Measurements from ENCODE around the gene KLHDC2. TPM values are rescaled to one million over a fixed set of nuclear protein-coding genes. Genes with fewer than 3 reads are reported as not detected.
"Not testable (repeated sequence)": the region's sequence is repeated elsewhere in the genome, so short reads cannot be mapped to it uniquely, and the experiment has no call there.

KLHDC2 gene
- total and polyA plus RNA-seq, 4 donors: 27.4 to 163 (median 37.0) TPM

DNA sequence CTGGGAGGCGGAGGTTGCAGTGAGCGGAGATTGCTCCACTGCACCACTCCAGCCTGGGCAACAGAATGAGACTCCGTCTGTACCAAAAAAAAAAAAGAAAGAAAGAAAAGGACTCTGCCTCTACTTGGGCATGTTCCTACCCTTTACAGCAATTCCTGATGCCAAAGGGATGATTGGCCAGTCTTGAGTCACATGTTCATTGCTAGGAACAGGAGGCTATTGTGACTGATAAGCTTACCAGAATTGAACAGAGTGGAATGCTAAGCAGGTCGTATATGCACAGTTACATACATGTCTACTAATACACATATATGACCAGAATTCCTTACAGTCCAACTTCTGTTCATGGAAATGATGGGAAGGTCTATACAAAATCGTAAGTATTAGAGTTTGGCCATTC, 40.8 kb upstream of the KLHDC2 start:
- no peaks in the 10 kb centered on the region for H3K27me3 ChIP-seq (ENCODE audit: control insufficient read depth in 3 of 3, insufficient read depth in 3 of 3, low read length in 2 of 3)
- no peak overlapping the region for H3K4me3 ChIP-seq
- no peak for TF ChIP-seq CTCF (IDR thresholded peaks at IDR 0.05; ENCODE audit: control extremely low read depth, extremely low read depth)
- ATAC-seq (ENCODE audit: insufficient read depth, low FRiP score) (no peak), DNase-seq (no peak)
- H3K9me3 ChIP-seq (ENCODE audit: control insufficient read depth in 4 of 4, insufficient read depth in 3 of 4, low read length in 3 of 4): no peaks in the 10 kb centered on the region
- no peak overlapping the region for H3K27ac ChIP-seq (ENCODE audit: low read depth in 1 of 2, low read length in 1 of 2)
- peaks cover 0 to 10% (median 7%) of the 10 kb centered on the region in 4 donors for H3K36me3 ChIP-seq (ENCODE audit: control insufficient read depth in 4 of 4, insufficient read depth in 4 of 4, low read length in 4 of 4)
- no peaks in the 10 kb centered on the region for H3K4me1 ChIP-seq (ENCODE audit: control insufficient read depth in 5 of 5, insufficient read depth in 5 of 5, low read length in 5 of 5)
- 92 to 94% methylated on average over 5 of the region's 5 CpGs for WGBS, 2 donors
- H3K9ac ChIP-seq (ENCODE audit: insufficient read depth in 1 of 2, low read length in 2 of 2): no peak overlapping the region

DNA sequence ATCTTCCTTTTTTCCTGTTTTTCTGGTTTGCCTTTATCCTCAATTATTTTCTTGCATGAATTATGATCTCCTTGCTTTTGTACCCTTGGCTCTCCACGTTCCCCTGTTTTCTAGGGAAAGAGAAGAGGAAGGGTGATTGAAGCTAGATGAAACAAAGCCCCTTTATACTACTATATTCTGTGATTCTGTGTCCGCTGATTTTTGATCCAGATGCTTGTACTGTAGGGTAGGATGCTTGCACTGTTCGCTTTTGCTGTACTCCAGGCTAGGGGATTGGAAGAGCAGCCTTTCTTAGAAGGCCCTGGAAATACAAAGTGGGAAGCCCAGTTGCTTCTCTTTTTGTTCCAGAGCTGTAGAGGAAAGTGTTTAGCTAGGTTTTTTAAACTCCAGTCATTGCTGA, 35.1 kb upstream of the KLHDC2 start:
- WGBS, 2 donors: 90 to 97% methylated on average over 3 of the region's 3 CpGs
- no peaks in the 10 kb centered on the region for H3K27me3 ChIP-seq (ENCODE audit: control insufficient read depth in 3 of 3, insufficient read depth in 3 of 3, low read length in 2 of 3)
- no peak for DNase-seq
- no peaks in the 10 kb centered on the region for H3K4me1 ChIP-seq (ENCODE audit: control insufficient read depth in 5 of 5, insufficient read depth in 5 of 5, low read length in 5 of 5)
- no peak overlapping the region for H3K27ac ChIP-seq (ENCODE audit: low read depth in 1 of 2, low read length in 1 of 2)
- no peak overlapping the region for H3K9ac ChIP-seq (ENCODE audit: insufficient read depth in 1 of 2, low read length in 2 of 2)
- ATAC-seq (ENCODE audit: insufficient read depth, low FRiP score): no peak
- H3K36me3 ChIP-seq (ENCODE audit: control insufficient read depth in 4 of 4, insufficient read depth in 4 of 4, low read length in 4 of 4): peaks cover 0 to 10% (median 3%) of the 10 kb centered on the region in 4 donors
- TF ChIP-seq CTCF (IDR thresholded peaks at IDR 0.05; ENCODE audit: control extremely low read depth, extremely low read depth): no peak
- H3K4me3 ChIP-seq: no peak overlapping the region
- H3K9me3 ChIP-seq (ENCODE audit: control insufficient read depth in 4 of 4, insufficient read depth in 3 of 4, low read length in 3 of 4): no peaks in the 10 kb centered on the region

DNA sequence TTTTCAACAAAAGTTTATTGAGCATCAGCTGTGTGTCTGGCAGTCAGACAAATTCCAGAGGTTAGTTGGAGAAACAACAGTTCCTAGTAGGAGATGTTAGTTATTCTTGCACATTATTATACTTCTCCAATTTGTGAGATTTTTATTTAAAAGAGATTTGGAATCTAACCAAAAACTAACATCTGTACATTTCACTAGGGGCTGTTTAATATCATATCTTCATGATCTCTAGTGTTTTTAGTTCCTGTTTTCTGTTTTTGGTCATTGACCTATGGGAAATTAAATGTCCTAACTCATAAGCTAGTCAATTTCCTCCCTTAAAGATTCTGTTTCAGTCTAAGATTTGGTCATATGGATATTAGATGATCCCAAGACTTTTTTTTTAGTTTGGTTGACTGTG, 34.1 kb upstream of the KLHDC2 start:
- ATAC-seq (ENCODE audit: insufficient read depth, low FRiP score): no peak
- H3K27ac ChIP-seq (ENCODE audit: low read depth in 1 of 2, low read length in 1 of 2): no peak overlapping the region
- no peak overlapping the region for H3K9ac ChIP-seq (ENCODE audit: insufficient read depth in 1 of 2, low read length in 2 of 2)
- DNase-seq: no peak
- H3K36me3 ChIP-seq (ENCODE audit: control insufficient read depth in 4 of 4, insufficient read depth in 4 of 4, low read length in 4 of 4): peaks cover 0 to 10% (median 2%) of the 10 kb centered on the region in 4 donors
- no peaks in the 10 kb centered on the region for H3K9me3 ChIP-seq (ENCODE audit: control insufficient read depth in 4 of 4, insufficient read depth in 3 of 4, low read length in 3 of 4)
- no peaks in the 10 kb centered on the region for H3K4me1 ChIP-seq (ENCODE audit: control insufficient read depth in 5 of 5, insufficient read depth in 5 of 5, low read length in 5 of 5)
- H3K4me3 ChIP-seq: no peak overlapping the region
- no peak for TF ChIP-seq CTCF (IDR thresholded peaks at IDR 0.05; ENCODE audit: control extremely low read depth, extremely low read depth)
- no peaks in the 10 kb centered on the region for H3K27me3 ChIP-seq (ENCODE audit: control insufficient read depth in 3 of 3, insufficient read depth in 3 of 3, low read length in 2 of 3)

DNA sequence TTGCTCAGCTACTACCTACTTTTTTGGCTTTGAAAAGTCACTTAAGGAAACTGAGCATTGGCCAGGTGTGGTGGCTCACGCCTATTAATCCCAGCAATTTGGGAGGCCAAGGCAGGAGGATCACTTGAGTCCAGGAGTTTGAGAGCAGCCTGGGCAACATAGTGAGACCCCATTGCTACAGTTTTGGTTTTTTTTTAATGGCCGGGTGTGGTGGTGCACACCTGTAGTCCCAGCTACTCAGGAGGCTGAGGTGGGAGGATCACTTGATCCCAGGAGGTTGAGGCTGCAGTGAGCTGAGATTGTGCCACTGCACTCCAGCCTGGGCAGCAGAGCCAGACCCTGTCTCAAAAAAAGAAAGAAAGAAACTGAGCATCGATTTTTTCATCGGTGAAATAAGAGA, 32.3 kb upstream of the KLHDC2 start:
- H3K27me3 ChIP-seq (ENCODE audit: control insufficient read depth in 3 of 3, insufficient read depth in 3 of 3, low read length in 2 of 3); H3K9me3 ChIP-seq (ENCODE audit: control insufficient read depth in 4 of 4, insufficient read depth in 3 of 4, low read length in 3 of 4); H3K4me3 ChIP-seq; H3K36me3 ChIP-seq (ENCODE audit: control insufficient read depth in 4 of 4, insufficient read depth in 4 of 4, low read length in 4 of 4); DNase-seq; H3K9ac ChIP-seq (ENCODE audit: insufficient read depth in 1 of 2, low read length in 2 of 2); H3K4me1 ChIP-seq (ENCODE audit: control insufficient read depth in 5 of 5, insufficient read depth in 5 of 5, low read length in 5 of 5); ATAC-seq (ENCODE audit: insufficient read depth, low FRiP score); H3K27ac ChIP-seq (ENCODE audit: low read depth in 1 of 2, low read length in 1 of 2): not testable (repeated sequence)
- WGBS, 2 donors: 98 to 99% methylated on average over 4 of the region's 4 CpGs

All from lung (tissue), 12 donors.